ELR (cell line): ENCODE data around the gene TBC1D26.
A peak's percentile ranks its signal among the peaks of the same experiment; 100 is the strongest.
"Not testable (repeated sequence)": the region's sequence is repeated elsewhere in the genome, so short reads cannot be mapped to it uniquely, and the experiment has no call there.

Experiments
- DNase-seq: peaks from one replicate; pipeline ENCODE4 v3.0.0-alpha.2; 2015; ENCODE audit warnings: low read depth

Gene TBC1D26

DNA sequence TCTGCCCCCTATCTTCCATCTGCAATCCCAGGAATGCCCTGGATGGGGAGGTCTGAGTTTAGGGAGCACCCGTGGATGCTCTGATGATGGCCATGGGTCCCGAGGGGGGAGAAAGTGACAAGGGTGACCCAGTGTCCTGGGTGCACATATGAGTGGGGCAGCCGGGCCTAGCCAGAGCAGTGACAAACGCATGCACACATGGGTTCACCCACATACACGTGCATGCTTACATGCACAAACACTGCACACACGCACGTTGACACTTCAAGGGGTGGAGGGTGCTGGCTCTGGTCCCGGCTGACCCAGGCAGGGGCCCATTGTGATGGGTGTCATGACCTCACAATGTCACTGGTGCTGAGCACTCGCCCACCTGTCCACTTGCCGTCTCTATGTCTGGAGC is at the start of gene TBC1D26:
Gene TBC1D26 (plus strand): TSS at position 384 of the 400 bp plus-strand sequence. CDS start 3,066 bp downstream, outside the sequence.
- DNase-seq = not testable (repeated sequence)

GRCh38 chr17:15683135-15683534 is 48.9 kb upstream of the TBC1D26 start:
- not testable (repeated sequence) for DNase-seq

- DNase-seq = peak; percentile 71
These were observed 48.1 kb upstream of the TBC1D26 start, which contains the start of gene TRIM16 for GRCh38 chr17:15683824-15684478. Gene TRIM16 (minus strand): TSS chr17:15684311. CDS start chr17:15651609, 32,702 bp downstream.

DNA sequence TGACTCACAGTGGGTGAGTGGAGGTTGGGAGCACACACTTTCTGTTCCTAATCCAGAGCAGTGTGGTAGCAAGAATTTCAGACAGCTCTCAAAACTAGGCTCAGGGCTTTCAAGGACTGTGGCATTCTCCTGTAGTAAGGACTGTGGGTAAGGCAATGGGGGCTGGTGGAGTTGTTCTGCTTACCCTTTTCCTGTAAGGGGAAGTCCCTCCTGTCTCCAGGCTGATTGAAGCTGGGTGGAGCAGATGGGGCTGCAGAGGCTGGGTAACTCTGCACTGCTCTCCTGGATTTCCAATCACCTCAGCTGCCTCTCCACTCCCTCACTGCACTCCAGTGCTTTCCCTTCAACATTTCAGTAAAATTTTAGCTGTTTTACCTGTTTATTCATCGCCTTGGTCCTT is 44.6 kb upstream of the TBC1D26 start:
- DNase-seq = not testable (repeated sequence)

DNA sequence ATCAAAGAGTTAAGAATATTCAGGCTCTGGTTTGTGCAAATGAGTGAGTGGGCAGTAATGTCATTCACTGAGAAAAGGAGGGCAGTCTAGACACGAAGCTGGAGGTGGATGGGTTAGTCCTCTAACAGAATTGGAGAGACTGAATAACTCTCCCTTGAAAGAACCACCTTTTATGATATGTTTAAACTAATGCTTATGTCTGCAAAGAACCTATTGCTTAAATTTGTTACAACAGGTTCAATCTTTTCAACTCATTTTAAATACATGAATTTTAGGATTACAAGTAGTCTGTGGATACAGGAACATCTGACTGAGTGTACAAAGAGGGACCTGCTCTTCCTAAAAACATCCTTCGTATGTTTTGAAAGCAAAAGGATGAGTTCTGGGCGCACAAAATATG is 33.1 kb upstream of the TBC1D26 start:
- DNase-seq = not testable (repeated sequence)

GRCh38 chr17:15699413-15699924 is 32.6 kb upstream of the TBC1D26 start, which contains the start of gene ZNF286A:
Gene ZNF286A (plus strand): TSS chr17:15699752. CDS start chr17:15700330, 578 bp downstream.
- peak; percentile 100 for DNase-seq

DNA sequence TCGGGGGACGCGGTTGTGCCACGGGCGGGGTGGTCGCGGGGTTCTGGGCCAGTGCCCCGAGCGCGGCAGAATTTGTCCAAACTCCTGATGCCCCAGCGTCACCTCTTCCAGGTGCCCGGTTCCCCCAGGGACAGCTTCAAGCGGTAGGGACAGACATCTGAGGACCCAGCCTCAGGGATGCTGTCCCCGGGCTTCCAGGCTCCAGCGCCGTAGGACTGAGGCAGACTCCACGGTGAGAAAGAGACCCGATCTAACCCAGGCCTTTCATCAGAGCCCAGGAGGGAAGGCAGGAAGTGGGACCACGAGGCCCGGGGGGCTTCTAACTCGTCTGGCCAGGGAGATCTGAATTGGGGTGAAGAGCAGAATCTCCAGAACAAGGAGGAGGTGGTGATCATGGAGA is 32.1 kb upstream of the TBC1D26 start:
- DNase-seq = not testable (repeated sequence)

DNA sequence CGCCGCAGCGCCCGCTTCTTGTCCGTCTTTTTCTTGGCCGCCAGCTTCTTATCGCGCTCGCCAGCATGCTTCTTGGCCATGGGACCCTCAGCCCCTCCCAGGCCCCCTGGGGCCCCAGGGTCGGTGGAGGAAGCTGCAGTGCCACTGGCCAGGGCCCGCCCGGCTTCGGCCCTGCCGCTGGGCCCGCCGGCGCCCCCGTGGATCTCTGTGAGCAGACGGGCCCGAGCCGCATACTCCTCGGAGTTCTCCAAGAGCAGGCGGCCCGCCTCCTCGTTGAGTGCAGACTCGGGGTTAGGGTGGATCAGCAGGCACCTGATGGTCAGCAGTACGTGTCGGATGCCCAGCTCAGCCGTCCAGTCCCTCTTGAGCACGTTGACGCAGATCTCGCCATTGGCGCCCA is 27.8 kb upstream of the TBC1D26 start:
- DNase-seq = not testable (repeated sequence)

DNA sequence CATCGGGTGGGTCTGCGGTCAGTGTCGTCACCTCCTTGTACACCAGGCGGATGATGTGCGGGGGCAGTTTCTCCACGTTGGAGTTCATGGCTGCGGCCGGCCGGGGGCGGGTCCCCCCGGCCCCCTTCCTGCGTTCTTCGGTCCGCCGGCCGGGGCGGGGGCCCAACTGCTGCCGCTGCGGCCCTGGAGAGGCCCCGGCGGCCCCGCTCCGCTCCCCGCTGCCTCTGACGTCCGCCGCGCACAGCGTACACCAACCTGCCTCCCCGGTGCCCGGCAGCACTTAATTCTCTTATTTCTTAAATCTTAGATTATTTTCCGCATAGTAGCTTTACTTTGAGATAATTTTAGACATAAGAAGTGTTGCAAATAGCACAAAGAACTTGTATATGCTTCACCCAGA is 27.3 kb upstream of the TBC1D26 start:
- not testable (repeated sequence) for DNase-seq

DNA sequence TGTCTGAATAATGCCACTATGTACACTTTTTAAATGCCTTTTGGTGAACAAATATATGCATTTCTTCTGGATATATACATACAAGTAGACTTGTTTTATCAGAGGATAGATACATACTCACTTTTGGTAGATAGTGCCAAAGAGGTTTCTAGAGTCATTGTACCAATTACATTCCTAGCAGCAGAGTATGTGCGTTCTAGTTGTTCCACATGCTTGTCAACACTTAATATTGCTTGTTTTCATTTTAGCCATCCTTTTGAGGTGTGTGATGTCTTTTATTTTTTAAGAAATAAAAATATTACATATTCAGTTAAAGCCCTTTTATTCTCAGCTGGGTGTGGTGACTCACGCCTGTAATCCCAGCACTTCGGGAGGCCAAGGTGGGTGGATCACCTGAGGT is 23.2 kb upstream of the TBC1D26 start:
- DNase-seq = not testable (repeated sequence)

DNA sequence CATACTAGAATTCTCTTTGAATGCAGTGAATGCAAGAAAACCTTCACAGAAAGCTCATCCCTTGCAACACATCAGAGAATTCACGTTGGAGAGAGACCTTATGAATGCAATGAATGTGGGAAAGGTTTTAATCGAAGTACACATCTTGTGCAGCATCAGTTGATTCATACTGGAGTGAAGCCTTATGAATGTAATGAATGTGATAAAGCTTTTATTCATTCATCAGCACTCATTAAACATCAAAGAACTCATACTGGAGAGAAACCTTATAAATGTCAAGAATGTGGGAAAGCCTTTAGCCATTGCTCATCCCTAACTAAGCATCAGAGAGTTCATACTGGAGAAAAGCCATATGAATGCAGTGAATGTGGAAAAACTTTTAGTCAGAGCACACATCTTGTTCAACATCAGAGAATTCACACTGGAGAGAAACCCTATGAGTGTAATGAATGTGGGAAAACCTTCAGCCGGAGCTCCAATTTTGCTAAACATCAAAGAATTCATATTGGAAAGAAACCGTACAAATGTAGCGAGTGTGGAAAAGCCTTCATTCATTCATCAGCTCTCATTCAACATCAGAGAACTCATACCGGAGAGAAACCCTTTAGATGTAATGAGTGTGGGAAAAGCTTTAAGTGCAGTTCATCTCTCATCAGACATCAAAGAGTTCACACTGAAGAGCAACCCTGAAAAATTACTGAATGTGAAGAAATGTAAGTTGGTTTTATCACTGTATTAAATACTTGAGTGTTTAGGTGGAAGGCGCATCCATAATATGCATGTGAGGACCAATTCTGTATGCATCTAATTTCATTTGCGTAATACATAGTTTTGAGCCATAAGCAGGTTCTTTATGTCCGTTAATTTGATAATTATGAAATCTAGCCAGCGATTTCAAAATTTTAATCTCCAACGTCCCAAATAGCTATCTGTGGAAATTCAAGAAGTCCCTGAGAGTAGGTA is 15.2 kb upstream of the TBC1D26 start:
- not testable (repeated sequence) for DNase-seq

- DNase-seq = not testable (repeated sequence)
These were observed 1.5 kb upstream of the TBC1D26 start for GRCh38 chr17:15730535-15730934.

GRCh38 chr17:15733174-15733789 is 1.2 kb downstream of the TBC1D26 start:
- not testable (repeated sequence) for DNase-seq

DNA sequence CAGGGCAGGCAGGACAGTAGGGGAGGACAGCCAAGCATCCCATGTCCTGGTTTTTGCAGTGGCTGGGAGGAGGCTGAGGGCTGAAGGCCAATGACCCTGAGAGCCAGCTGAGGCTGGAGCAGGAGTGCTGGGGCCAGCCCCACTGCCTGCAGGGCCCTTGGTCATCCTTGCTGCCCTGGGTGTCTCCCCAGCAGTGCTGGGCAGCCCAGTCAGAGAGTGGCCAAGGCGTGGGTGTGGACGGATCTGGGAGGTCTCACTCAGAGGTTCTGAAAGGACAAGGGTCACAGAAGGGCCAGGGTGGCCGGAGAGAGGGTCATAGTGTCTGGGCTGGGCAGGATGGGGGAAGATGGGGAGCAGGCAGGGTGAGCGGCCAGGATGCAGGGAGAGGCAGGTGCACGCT is 4.5 kb downstream of the TBC1D26 start:
- not testable (repeated sequence) for DNase-seq

- no peak for DNase-seq
These were observed 6.0 kb downstream of the TBC1D26 start for GRCh38 chr17:15738066-15738465.

DNA sequence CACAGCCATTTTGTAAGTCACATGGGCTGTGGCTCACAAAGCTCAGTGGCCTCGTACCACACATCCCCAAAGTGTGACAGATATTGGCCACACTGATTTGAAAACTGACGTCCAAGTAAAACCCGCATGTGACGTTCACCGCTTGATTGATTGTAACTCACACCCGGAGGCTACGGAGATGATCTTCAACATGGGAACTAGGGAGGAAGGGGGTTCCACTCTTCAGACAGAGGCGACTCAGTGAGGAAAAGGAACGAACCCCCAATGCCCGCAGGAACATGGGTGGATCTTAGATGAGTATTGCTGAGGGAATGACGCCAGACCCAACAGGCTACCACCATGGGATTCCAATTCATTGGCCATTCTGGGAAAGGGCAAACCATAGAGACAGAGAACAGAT is 7.2 kb downstream of the TBC1D26 start:
- DNase-seq = not testable (repeated sequence)

GRCh38 chr17:15740041-15740440 is 8.0 kb downstream of the TBC1D26 start:
- peak; percentile 20 for DNase-seq

GRCh38 chr17:15740570-15741120 is 8.6 kb downstream of the TBC1D26 start:
- DNase-seq = no peak

- no peak for DNase-seq
These were observed 9.5 kb downstream of the TBC1D26 start for GRCh38 chr17:15741624-15742023.

DNA sequence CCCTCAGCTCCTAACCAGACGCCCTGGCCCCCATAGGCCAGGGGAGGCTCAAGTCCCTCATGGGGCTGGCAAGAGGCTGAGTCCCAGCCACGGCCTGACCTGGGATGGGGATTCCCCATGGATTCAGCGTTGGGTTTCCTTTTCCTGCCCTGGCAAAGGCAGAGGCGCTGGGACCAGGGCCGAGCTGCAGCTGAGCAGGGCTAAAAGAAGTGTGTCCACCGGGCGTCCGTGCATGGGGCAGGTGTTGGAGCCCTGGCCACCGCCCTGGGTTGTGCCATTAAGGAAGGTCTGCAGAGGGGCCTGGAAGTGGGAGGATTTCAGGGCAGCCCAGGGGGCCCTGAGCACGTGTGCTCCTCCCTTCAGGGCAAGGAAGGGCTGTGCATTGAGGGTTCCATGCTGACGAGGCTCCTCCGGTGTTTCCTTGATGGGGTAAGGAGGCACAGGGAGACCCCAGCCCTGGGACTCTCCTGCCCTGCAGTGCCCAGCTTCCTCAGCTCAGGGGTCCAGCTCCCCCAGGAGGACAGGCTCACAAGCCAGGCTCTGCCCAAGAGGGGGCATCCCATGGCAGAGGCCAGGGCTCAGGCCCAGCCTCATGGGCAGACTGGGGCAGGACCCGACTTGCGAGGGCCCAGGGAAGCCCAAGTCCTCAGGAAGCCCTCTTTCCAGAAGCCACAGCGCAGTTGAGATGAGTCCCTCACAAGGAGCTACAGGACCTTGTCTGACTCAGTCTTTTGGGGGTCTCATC is 10.1 kb downstream of the TBC1D26 start:
- no peak for DNase-seq

DNA sequence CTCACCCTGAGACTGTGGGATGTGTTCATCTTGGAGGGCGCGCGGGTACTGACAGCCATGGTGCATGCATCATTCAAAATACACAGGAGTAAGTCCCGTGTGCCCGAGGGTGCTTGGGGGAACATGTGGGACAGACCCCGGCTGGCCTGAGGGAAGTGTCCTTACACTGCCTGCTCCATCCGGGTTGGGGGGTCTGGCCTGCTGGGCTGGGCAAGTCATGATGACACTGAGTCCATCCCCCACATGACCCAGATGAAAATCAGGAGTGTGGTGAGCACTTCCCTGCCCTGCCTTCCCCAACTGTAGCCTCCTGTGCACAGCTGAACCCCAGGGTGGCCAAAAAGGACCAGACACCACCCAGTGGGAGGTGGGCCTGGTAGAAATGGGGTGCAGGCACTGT is 10.8 kb downstream of the TBC1D26 start:
- no peak for DNase-seq
